ENCODE data around the gene VAV2. TPM values are rescaled to one million over a fixed set of nuclear protein-coding genes. Genes with fewer than 3 reads are reported as not detected.

VAV2 gene
- total and polyA plus RNA-seq, 2 of the 4 experiments (the other 2 are of a cell fraction), result 10.8 to 13.4 TPM

- no peak overlapping the region for H3K27ac ChIP-seq (ENCODE audit: insufficient read depth, low read length)
- peaks cover 7% of the 10 kb centered on the region for H3K9me1 ChIP-seq (ENCODE audit: insufficient read depth, low read length)
- no peak for DNase-seq
- H2AK5ac ChIP-seq (ENCODE audit: low read depth, low read length), result no peak overlapping the region; the same call in 1 of the 2 replicates
- peaks cover 18 to 78% of the 10 kb centered on the region in 2 experiments for H3K79me1 ChIP-seq (ENCODE audit: low read depth in 1 of 2, low read length in 2 of 2)
- H2BK15ac ChIP-seq (ENCODE audit: low read depth, low read length), result no peak overlapping the region
- H4K5ac ChIP-seq (ENCODE audit: low read depth, low read length), result no peak overlapping the region
- CTCF ChIA-PET, result no interaction called here
- no peak overlapping the region for H3K14ac ChIP-seq (replicated peaks; ENCODE audit: low read depth, low read length)
- no peak overlapping the region for H2AFZ ChIP-seq (replicated peaks; ENCODE audit: low read length, poor library complexity)
- H2BK5ac ChIP-seq (ENCODE audit: low read depth, low read length, poor library complexity, severe bottlenecking), result no peak overlapping the region
- no peak overlapping the region for H3K23ac ChIP-seq (ENCODE audit: low read depth, low read length)
- H3K18ac ChIP-seq (ENCODE audit: low read depth, low read length), result no peak overlapping the region
- WGBS, 2 experiments (ENCODE audit: extremely low coverage in 2 of 2, insufficient read length in 1 of 2), result 72% methylated on average over 4 of the region's 14 CpGs; no CpG with 5 or more reads in 1 of the 2 experiments
- no peak overlapping the region for H2AK9ac ChIP-seq (replicated peaks; ENCODE audit: low read depth, low read length, poor library complexity)
- intact Hi-C loops (cut with micrococcal nuclease), result no loop called here
- TF ChIP-seq CHD1 (IDR thresholded peaks at IDR 0.05; ENCODE audit: low read depth, low read length) (no peak), CEBPB (IDR thresholded peaks at IDR 0.05; ENCODE audit: low read depth, low read length) (no peak), SMC3 (IDR thresholded peaks at IDR 0.05; ENCODE audit: low read depth, low read length) (no peak), NFE2L2 (IDR thresholded peaks at IDR 0.05; ENCODE audit: low read depth, low read length) (no peak), CTCF (conservative IDR thresholded peaks at IDR 0.05; ENCODE audit: low read depth, low read length) (no peak), MAFK (IDR thresholded peaks at IDR 0.05; ENCODE audit: low read depth, low read length) (no peak), ELK1 (IDR thresholded peaks at IDR 0.05; ENCODE audit: borderline replicate concordance, low read depth, low read length) (no peak), RAD21 (IDR thresholded peaks at IDR 0.05; ENCODE audit: low read length) (no peak), POLR2A (IDR thresholded peaks at IDR 0.05; ENCODE audit: low read depth, low read length) (no peak), FOS (IDR thresholded peaks at IDR 0.05; ENCODE audit: low read depth, low read length) (no peak), RFX5 (IDR thresholded peaks at IDR 0.05; ENCODE audit: low read depth, low read length) (no peak)
- H3K27me3 ChIP-seq (ENCODE audit: control insufficient read depth, insufficient read depth, low read length), result no peaks in the 10 kb centered on the region
- H4K20me1 ChIP-seq (ENCODE audit: insufficient read depth, low read length), result peaks cover 72% of the 10 kb centered on the region
- H3K4me3 ChIP-seq (ENCODE audit: insufficient read depth, low read depth, low read length), result no peak overlapping the region
- H3K9ac ChIP-seq (ENCODE audit: low read depth, low read length), result no peak overlapping the region
- H2BK20ac ChIP-seq (ENCODE audit: low read depth, low read length), result no peak overlapping the region
- dilution Hi-C loops (cut with HindIII; ENCODE audit: low sequenced_read_pairs, unreplicated experiment), result no loop called here
- no peak for ATAC-seq (ENCODE audit: low read depth)
- peaks cover 30% of the 10 kb centered on the region for H3K4me1 ChIP-seq (ENCODE audit: control insufficient read depth, insufficient read depth, low read length)
- no peak overlapping the region for H2BK120ac ChIP-seq (ENCODE audit: low read depth, low read length)
- BruUV-seq (replicated peaks), result no TSS peak
- no peak overlapping the region for H4K8ac ChIP-seq (ENCODE audit: low read depth in 2 of 2, low read length in 2 of 2)
- H3K36me3 ChIP-seq (ENCODE audit: control insufficient read depth, insufficient read depth, low read length), result no peaks in the 10 kb centered on the region
- no peak overlapping the region for H3K4me2 ChIP-seq (ENCODE audit: low read depth, low read length)
- POLR2A ChIA-PET (ENCODE audit: unreplicated experiment), result no interaction called here
- in situ Hi-C loops (cut with MboI; ENCODE audit: low sequenced_read_pairs), result no loop called here
- H3K9me3 ChIP-seq (ENCODE audit: control insufficient read depth, insufficient read depth, low read length), result no peaks in the 10 kb centered on the region
- H3K56ac ChIP-seq (ENCODE audit: extremely low read depth, insufficient read depth, low read length), result no peak overlapping the region
- no peak overlapping the region for H4K91ac ChIP-seq (ENCODE audit: insufficient read depth, low read depth, low read length)
- no peak overlapping the region for H3K4ac ChIP-seq (ENCODE audit: low read depth, low read length)
Measured at GRCh38 chr9:133954862-133955529, 37.1 kb downstream of the VAV2 start.
